ENCODE data around the gene HP1BP3.
"Not testable (repeated sequence)": the region's sequence is repeated elsewhere in the genome, so short reads cannot be mapped to it uniquely, and the experiment has no call there.

DNA sequence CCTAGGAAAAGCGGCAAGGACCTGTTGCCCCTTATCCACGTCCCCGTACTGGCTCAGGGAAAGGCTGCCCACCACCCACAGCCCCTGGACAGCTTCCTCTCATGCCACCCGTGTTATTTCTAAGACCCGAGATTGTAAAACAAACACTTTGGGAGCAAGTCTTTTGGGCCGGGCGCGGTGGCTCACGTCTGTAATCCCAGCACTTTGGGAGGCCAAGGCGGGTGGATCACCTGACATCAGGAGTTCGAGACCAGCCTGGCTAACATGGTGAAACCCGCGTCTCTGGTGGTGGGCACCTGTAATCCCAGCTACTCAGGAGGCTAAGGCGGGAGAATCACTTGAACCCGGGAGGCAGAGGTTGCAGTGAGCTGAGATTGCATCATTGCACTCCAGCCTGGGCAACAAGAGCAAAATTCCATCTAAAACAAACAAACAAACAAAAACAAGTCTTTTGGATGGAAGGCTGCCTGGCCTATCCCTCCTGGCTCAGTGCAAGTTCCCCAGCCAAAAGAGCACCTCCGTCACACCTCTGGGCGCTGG is 68.7 kb downstream of the HP1BP3 start:
- TF ChIP-seq, protein P1, sequence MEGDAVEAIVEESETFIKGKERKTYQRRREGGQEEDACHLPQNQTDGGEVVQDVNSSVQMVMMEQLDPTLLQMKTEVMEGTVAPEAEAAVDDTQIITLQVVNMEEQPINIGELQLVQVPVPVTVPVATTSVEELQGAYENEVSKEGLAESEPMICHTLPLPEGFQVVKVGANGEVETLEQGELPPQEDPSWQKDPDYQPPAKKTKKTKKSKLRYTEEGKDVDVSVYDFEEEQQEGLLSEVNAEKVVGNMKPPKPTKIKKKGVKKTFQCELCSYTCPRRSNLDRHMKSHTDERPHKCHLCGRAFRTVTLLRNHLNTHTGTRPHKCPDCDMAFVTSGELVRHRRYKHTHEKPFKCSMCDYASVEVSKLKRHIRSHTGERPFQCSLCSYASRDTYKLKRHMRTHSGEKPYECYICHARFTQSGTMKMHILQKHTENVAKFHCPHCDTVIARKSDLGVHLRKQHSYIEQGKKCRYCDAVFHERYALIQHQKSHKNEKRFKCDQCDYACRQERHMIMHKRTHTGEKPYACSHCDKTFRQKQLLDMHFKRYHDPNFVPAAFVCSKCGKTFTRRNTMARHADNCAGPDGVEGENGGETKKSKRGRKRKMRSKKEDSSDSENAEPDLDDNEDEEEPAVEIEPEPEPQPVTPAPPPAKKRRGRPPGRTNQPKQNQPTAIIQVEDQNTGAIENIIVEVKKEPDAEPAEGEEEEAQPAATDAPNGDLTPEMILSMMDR (IDR thresholded peaks at IDR 0.05): not testable (repeated sequence)
- not testable (repeated sequence) for TF ChIP-seq EP300, POLR2A (IDR thresholded peaks at IDR 0.05)

Measured in gastroesophageal sphincter (tissue), 3 donors.